ENCODE results near the gene MYO9A.
"Not testable (repeated sequence)": the region's sequence is repeated elsewhere in the genome, so short reads cannot be mapped to it uniquely, and the experiment has no call there.

The MYO9A gene

DNA sequence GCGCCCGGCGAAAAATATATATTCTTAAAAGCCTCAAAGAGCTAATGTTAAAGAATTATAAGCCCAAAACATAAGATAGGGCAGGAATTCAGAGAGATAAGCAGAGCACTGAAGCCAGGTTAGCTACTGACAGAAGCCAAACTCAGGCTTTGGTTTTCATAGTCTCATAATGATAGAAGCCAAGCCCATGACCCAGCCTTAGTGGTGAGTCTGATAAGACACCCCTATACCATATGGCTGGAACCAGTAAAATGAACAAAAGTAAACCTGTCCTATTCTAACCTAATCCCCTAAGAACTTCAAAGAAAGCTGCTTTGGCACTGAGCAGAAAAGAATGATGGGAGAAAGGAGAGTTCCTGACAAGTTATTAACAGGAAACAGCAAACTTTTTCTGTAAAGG lies 25.9 kb downstream of the MYO9A start:
- no peak for DNase-seq (ENCODE audit: low read depth in 2 of 3, low spot score in 1 of 3)

DNA sequence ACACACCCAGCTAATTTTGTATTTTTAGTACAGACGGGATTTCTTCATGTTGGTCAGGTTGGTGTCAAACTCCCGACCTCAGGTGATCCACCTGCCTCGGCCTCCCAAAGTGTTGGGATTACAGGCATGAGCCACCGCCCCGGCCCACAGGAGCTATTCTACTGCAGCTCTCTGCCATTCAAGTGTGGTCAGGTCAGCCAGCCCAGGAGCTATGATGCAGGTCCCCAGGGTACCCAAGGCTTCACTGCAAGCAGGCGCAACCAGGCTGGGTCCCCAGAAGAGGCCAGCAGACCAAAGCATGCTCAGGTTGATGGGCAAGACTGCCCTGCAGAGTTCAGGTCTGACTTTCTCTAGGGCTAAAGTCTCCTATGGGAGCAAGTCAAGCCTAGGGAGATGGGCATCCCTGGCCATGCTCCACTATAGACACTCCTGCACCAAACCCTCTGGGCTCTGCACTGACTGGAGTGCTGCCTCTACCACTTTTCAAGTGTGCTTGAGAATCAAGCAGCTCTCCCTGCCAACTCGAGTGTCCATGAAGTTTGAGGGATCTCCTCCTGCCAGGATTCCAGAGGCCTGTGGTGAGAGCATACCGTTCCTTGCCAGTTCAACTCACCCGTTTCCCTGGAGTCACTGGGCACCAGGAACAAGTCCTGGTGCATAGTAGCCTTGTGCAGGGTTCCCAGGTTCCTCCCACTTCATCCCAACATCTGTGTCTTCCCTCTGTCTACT lies 30.9 kb downstream of the MYO9A start:
- no peak for DNase-seq (ENCODE audit: low read depth in 2 of 3, low spot score in 1 of 3)

DNA sequence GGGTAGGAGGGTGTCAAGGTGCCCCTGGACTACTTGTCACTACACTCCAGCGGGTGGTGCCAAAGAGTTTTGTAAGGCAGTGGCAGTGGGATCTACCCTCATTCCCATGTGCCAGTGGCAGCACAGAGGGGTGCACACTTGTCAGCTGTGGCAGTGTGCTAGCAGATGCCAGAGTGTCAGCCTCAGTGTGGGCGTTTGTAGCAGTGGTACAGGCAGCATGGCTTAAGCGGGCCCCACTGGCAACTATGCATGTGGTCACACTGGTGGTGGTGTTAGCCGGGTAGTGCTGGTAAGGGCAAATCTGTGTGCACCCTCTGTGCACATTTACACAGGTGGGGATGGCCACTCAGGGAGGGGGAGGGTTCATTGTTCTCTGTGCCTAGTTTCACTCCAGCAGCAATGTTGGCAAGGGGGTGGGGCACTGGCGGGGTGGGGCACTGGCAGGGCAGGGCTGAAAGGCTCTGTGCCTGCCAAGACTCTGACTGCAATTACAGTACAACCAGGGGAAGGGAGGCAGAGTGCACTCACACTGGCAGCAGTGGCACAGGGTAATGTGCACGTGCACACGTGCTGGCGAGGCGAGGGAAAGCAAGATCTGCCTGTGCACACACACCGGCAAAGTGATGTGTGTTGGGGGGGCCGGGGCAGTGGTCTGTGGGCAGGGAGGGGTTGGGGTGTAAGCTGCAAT lies 31.8 kb downstream of the MYO9A start:
- no peak for DNase-seq (ENCODE audit: low read depth in 2 of 3, low spot score in 1 of 3)

DNA sequence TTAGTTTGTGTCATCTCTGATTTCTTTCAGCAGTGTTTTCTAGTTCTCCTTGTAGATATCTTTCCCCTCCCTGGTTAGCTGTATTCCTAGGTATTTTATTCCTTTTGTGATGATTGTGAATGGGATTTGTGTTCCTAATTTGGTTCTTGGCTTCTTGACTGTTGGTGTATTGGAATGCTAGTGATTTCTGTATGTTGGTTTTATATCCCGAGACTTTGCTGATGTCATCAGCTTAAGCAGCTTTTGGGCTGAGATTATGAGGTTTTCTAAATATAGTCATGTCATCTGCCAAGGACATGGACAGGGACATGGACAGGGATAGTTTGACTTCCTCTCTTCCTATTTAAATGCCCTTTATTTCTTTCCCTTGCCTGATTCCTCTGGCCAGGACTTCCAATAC lies 35.8 kb downstream of the MYO9A start:
- DNase-seq (ENCODE audit: low read depth in 2 of 3, low spot score in 1 of 3) = no peak

GRCh38 chr15:72078887-72079286 lies 39.1 kb downstream of the MYO9A start:
- no peak for DNase-seq (ENCODE audit: low read depth in 2 of 3, low spot score in 1 of 3)

GRCh38 chr15:72077950-72078349 lies 40.0 kb downstream of the MYO9A start:
- DNase-seq (ENCODE audit: low read depth in 2 of 3, low spot score in 1 of 3) = no peak

GRCh38 chr15:72074335-72075060 lies 43.5 kb downstream of the MYO9A start:
- no peak for DNase-seq (ENCODE audit: low read depth in 2 of 3, low spot score in 1 of 3)

- DNase-seq (ENCODE audit: low read depth in 2 of 3, low spot score in 1 of 3) = not testable (repeated sequence)
These were observed 46.5 kb downstream of the MYO9A start for GRCh38 chr15:72071448-72071825.

DNA sequence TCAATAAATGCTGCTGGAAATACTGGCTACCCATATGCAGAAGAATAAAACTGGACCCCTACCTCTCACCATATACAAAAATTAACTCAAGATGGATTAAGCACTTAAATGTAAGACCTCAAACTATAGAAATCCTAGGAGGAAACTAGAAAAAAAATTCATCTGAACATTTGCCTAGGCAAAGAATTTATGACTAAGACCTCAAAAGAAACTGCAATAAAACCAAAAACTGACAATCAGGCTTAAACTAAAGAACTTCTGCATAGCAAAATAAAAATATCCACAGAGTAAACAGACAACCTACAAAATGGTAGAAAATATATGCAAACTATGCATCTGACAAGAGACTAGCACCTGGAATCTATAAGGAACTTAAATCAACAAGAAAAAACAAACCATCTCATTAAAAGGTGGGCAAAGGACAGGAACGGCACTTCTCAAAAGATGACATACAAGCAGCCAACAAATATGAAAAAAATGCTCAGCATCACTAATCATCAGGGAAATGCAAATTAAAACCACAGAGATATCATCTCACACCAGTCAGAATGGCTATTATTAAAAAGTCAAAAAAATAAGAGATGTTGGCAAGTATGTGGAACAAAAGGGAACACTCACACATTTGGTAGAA lies 47.0 kb downstream of the MYO9A start:
- no peak for DNase-seq (ENCODE audit: low read depth in 2 of 3, low spot score in 1 of 3)

DNA sequence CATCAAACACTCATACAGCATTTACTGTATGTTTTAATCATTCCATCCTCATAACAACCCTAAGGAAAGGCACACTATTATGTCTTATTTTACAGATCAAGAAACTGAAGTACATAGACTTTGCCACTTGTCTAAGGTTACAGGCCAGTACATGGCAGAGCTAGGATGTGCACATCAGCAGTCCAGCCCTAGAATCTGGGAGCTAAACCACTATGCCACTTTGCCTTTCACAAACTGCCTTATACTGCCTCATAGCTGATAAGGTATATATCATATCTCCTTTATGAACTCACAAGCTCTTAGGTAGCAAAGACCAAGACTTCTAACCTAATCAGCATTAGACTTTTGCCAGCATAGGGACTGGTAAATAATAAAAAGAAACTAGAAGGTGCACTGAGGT lies 49.1 kb downstream of the MYO9A start:
- DNase-seq (ENCODE audit: low read depth in 2 of 3, low spot score in 1 of 3) = no peak

- no peak for DNase-seq (ENCODE audit: low read depth in 2 of 3, low spot score in 1 of 3)
These were observed 52.1 kb downstream of the MYO9A start for GRCh38 chr15:72065801-72066200.

DNA sequence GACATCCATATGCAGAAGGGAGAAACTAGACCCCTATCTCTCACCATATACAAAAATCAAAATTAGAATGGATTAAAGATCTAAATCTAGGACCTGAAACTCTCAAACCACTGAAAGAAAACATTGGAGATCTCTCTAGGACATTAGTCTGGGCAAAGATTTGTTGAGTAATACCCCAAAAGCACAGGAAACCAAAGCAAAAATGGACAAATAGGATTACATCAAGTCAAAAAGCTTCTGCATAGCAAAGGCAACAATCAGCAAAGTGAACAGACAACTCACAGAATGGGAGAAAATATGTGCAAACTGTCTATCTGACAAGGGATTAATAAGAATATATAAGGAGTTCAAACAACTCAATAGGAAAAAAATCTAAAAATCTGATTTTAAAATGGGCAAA lies 54.8 kb downstream of the MYO9A start:
- no peak for DNase-seq (ENCODE audit: low read depth in 2 of 3, low spot score in 1 of 3)

- no peak for DNase-seq (ENCODE audit: low read depth in 2 of 3, low spot score in 1 of 3)
These were observed 55.6 kb downstream of the MYO9A start for GRCh38 chr15:72062319-72062718.

- no peak for DNase-seq (ENCODE audit: low read depth in 2 of 3, low spot score in 1 of 3)
These were observed 57.2 kb downstream of the MYO9A start for GRCh38 chr15:72060687-72061250.

DNA sequence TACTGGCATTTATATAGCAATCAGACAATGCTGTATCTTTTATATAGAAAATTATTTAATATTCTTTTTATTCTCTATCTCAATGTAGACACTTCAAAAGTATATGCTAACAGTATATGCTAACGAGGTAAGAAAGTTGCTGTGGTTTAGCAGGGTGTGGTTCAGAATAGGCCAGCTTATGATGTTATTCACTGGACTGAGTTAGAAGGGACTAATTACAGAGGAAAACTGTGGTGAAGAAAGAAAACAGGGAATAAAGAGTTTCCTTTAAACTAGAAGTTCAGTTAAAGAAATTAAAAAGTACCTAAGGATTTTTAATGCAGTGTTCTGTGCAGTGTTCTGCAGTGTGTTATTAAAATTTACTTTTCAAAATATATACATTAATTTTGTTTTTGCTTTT lies 59.4 kb downstream of the MYO9A start:
- no peak for DNase-seq (ENCODE audit: low read depth in 2 of 3, low spot score in 1 of 3)

DNA sequence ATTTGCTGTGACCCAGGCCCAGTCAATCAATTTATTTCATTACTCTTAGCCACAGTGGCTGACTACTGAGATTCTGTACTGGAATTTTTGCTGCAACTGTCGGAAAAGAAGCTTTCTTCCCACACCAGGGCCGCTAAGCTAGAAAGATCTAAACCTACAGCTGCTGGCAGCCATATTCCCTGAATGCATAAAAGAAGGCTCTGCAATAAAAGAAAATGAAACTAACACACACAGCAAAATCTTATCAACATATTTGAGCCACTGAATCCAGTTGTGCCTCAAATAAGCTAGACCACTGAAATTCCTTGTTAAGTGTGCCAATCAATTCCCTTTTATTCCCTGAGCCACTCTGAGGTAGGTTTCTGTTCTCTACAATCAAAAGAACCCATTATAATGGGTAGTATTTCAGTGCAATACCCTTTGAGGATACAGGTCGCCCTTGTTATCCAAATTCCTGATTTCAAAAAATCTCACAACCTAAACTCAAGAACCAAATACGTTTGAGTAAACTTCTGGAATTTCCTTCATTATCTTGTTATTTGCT lies 60.3 kb downstream of the MYO9A start:
- DNase-seq (ENCODE audit: low read depth in 2 of 3, low spot score in 1 of 3) = no peak

DNA sequence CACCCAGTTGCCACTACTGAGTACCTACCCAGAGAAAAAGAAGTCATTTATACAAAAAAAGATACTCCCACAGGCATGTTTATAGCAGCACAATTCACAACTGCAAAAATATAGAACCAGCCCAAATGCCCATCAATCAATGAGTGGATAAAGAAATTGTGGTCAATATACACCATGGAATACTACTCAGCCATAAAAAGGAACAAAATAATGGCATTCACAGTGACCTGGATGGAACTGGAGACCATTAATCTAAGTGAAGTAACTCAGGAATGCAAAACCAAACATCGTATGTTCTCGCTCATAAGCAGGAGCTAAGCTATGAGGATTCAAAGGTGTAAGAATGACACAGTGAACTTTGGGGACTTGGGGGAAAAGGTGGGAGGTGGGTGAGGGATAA lies 61.7 kb downstream of the MYO9A start:
- DNase-seq (ENCODE audit: low read depth in 2 of 3, low spot score in 1 of 3) = not testable (repeated sequence)

- not testable (repeated sequence) for DNase-seq (ENCODE audit: low read depth in 2 of 3, low spot score in 1 of 3)
These were observed 64.7 kb downstream of the MYO9A start for GRCh38 chr15:72053297-72053696.

- no peak for DNase-seq (ENCODE audit: low read depth in 2 of 3, low spot score in 1 of 3)
These were observed 67.2 kb downstream of the MYO9A start for GRCh38 chr15:72050700-72051099.

GRCh38 chr15:72047020-72047419 lies 70.9 kb downstream of the MYO9A start:
- no peak for DNase-seq (ENCODE audit: low read depth in 2 of 3, low spot score in 1 of 3)

GRCh38 chr15:72044956-72045355 lies 73.0 kb downstream of the MYO9A start:
- DNase-seq (ENCODE audit: low read depth in 2 of 3, low spot score in 1 of 3) = no peak

All from stimulated activated CD4-positive, alpha-beta T cell treated with anti-CD3 and anti-CD28 coated beads, Interleukin-12 subunit alpha, Interleukin-12 subunit beta, amount 100 ng/mL, for 48 hours (primary cell).